Keratinocyte (primary cell): ENCODE results near the gene SLC22A31. TPM values are rescaled to one million over a fixed set of nuclear protein-coding genes. Genes with fewer than 3 reads are reported as not detected.

ENCODE experiments used
- DNase-seq: peaks from one replicate; pipeline ENCODE4 v3.0.0-alpha.2; 2011; ENCODE audit warnings: low read depth, missing footprints, low spot score
- FAIRE-seq: peaks from 2 replicates; lab custom pipeline; 2011; peaks lifted over from hg19 to GRCh38; lab: Jason Lieb, UNC
- H2AFZ ChIP-seq: 2 replicates; pipeline ENCODE4 v1.6.0; 2012; ENCODE audit warnings: low read length, control low read depth, inconsistent platforms; ENCODE audit not compliant: control insufficient read depth
- H3K27ac ChIP-seq: 2 replicates; pipeline ENCODE4 v1.5.1; 2011; ENCODE audit warnings: low read length; ENCODE audit not compliant: control insufficient read depth, insufficient read depth
- H3K27me3 ChIP-seq: 3 replicates; pipeline ENCODE4 v1.6.0; 2011; ENCODE audit warnings: low read length; ENCODE audit not compliant: control insufficient read depth, insufficient read depth; ENCODE audit errors: extremely low read depth
- H3K36me3 ChIP-seq, 2 experiments: 2 replicates in 1 of 2; 3 replicates in 1 of 2; pipeline ENCODE4 v1.5.1; 2011; ENCODE audit warnings: low read length in 2 of 2, mild to moderate bottlenecking in 1 of 2; ENCODE audit not compliant: control insufficient read depth in 2 of 2, insufficient read depth in 2 of 2; ENCODE audit errors: extremely low read depth in 1 of 2
- H3K4me1 ChIP-seq: 3 replicates; pipeline ENCODE4 v1.5.1; 2011; ENCODE audit warnings: low read length; ENCODE audit not compliant: control insufficient read depth, insufficient read depth; ENCODE audit errors: extremely low read depth
- H3K4me2 ChIP-seq: 3 replicates; pipeline ENCODE4 v1.6.0; 2011; ENCODE audit warnings: low read depth, low read length; ENCODE audit not compliant: control insufficient read depth, insufficient read depth; ENCODE audit errors: extremely low read depth
- H3K4me3 ChIP-seq, 3 experiments: fragments of 200-600 bp in 1 of 3; sonication (generic) in 1 of 3; 2 replicates in 2 of 3; 3 replicates in 1 of 3; pipeline ENCODE4 v1.5.1; 2011 to 2016; ENCODE audit warnings: low read length in 3 of 3, mild to moderate bottlenecking in 3 of 3, control low read depth in 2 of 3, inconsistent platforms in 1 of 3, low read depth in 1 of 3, mixed read lengths in 1 of 3, mixed run types in 1 of 3, moderate library complexity in 1 of 3; ENCODE audit not compliant: control insufficient read depth in 2 of 3, insufficient read depth in 2 of 3; ENCODE audit errors: extremely low read depth in 1 of 3
- H3K79me2 ChIP-seq: 2 replicates; pipeline ENCODE4 v1.6.0; 2012; ENCODE audit warnings: low read length; ENCODE audit not compliant: control insufficient read depth, insufficient read depth
- H3K9ac ChIP-seq: 3 replicates; pipeline ENCODE4 v1.6.0; 2011; ENCODE audit warnings: low read length; ENCODE audit not compliant: control insufficient read depth, insufficient read depth; ENCODE audit errors: extremely low read depth
- H3K9me1 ChIP-seq: 3 replicates; pipeline ENCODE4 v1.6.0; 2011; ENCODE audit warnings: low read length; ENCODE audit not compliant: control insufficient read depth, insufficient read depth; ENCODE audit errors: extremely low read depth
- H3K9me3 ChIP-seq: 2 replicates; pipeline ENCODE4 v1.5.1; 2012; ENCODE audit warnings: low read depth, low read length; ENCODE audit not compliant: control insufficient read depth
- H4K20me1 ChIP-seq: 3 replicates; pipeline ENCODE4 v1.6.0; 2011; ENCODE audit warnings: low read length; ENCODE audit not compliant: control insufficient read depth, insufficient read depth; ENCODE audit errors: extremely low read depth
- CTCF ChIP-seq, 3 experiments: IDR thresholded peaks in 1 of 3; conservative IDR thresholded peaks in 1 of 3; optimal IDR thresholded peaks in 1 of 3; 2 replicates in 2 of 3; 3 replicates in 1 of 3; pipeline versions ENCODE3 to v1.5.1; 2011; ENCODE audit warnings: low read length in 3 of 3, mild to moderate bottlenecking in 3 of 3, moderate library complexity in 2 of 3, control low read depth in 1 of 3, inconsistent platforms in 1 of 3; ENCODE audit not compliant: insufficient read depth in 2 of 3; ENCODE audit errors: extremely low read depth in 1 of 3
- EZH2 ChIP-seq: IDR thresholded peaks from one replicate; pipeline ENCODE4 v1.6.1; 2012; ENCODE audit warnings: inconsistent platforms, mild to moderate bottlenecking, low read length, moderate library complexity
- dilution Hi-C: fragments of 300-500 bp; cut with MboI; formaldehyde crosslinking; loops from one replicate; pipeline ENCODE4 v1.7.0; 2020; ENCODE audit warnings: low sequenced_read_pairs; ENCODE audit not compliant: extremely low pct_ligation_motif_present
- polyA plus RNA-seq, 5 experiments: library from polyadenylated mRNA; depleted of rRNA in 3 of 5; stranded (reverse) in 3 of 5; stranded (forward) in 1 of 5; unstranded in 1 of 5; fragments of >200 nt; gene quantifications; 1 replicate in 1 of 5; 2 replicates in 3 of 5; 3 replicates in 1 of 5; pipeline versions ENCODE4 v1.2.1 to v1.2.3, GENCODE V29; 2011 to 2012; ENCODE audit warnings: missing spikeins in 2 of 5, low read depth in 1 of 5, low replicate concordance in 1 of 5

Gene SLC22A31
- polyA plus RNA-seq, 1 donor (not counting 4 experiments of a cell fraction or from before 2014, with no cell fraction given) = not detected

DNA sequence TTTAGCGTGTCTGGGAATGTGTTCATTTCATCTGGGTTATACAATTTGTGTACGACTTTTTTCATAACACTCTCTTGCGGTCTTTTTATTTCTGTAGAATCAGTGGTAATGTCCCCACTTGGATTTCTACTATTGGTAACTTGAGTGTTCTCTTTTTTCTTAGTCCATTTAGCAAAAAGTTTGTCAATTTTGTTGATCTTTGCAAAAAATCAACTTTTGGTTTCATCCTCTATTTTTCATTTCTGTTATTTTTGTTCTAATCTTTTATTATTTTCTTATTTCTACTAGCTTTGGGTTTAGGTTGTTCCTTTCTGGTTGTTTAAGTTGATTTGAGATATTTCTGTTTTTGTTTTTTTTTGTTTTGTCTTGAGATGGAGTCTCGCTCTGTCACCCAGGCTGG is 7.7 kb upstream of the SLC22A31 start:
- Histone ChIP-seq H3K9me3 (no peaks in the 10 kb centered on the region), H3K27ac (no peak overlapping the region), H3K4me2 (no peak overlapping the region), H4K20me1 (no peaks in the 10 kb centered on the region), H3K36me3 (no peaks in the 10 kb centered on the region), H3K4me3 (no peak overlapping the region), H3K27me3 (peaks cover 2% of the 10 kb centered on the region), H3K79me2 (no peaks in the 10 kb centered on the region), H3K9ac (no peak overlapping the region), H2AFZ (no peak overlapping the region), H3K4me1 (no peaks in the 10 kb centered on the region), H3K9me1 (no peaks in the 10 kb centered on the region)
- DNase-seq (no peak), FAIRE-seq (no peak)
- TF ChIP-seq EZH2 = no peak
- TF ChIP-seq CTCF (optimal IDR thresholded peaks at IDR 0.05 in 1 of 3, IDR thresholded peaks at IDR 0.05 in 1 of 3, conservative IDR thresholded peaks at IDR 0.05 in 1 of 3; ENCODE audit: extremely low read depth in 1 of 3, insufficient read depth in 2 of 3, low read length in 3 of 3) = no peak
- dilution Hi-C loops = no loop called here

DNA sequence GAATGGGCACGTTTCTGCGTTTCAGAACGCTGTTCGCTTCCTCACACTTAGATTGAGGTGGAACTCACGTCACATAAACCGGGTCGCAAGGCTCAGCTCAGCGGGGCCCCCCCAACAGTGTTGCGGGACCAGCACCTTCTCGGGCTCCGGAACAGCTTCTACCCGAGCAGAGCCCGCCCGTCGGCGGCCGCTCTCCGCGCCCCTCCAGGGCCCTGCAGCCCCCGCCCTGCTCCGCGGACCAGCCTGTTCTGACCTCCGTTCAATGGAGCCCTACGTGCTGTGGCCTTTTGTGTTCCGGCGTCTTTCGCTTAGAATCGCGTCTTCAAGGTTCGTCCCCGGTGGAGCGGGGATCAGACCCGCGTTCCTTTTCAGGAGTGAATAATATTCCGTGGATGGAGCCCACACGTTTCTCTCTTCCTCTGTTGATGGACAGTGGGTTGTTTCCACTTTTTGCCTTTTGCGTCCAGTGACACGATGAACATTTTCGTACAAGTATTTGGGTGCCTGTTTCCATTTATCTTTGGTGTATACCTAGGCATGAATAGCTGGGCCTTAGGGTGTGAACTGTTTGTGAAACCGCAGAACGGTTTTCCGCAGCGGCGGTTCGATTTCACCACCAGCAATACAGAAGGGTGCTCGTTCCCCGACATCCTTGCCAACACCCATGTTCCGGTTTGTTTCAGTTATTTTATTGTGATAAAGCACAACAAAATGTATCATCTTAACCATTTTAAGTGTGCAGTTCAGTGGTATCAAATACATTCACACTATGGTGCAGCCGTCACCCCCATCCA is 2.3 kb upstream of the SLC22A31 start:
- Histone ChIP-seq H3K9me1 (no peaks in the 10 kb centered on the region), H3K9ac (no peak overlapping the region), H3K4me2 (peak overlapping the region; percentile 41), H3K27ac (no peak overlapping the region), H3K27me3 (peaks cover 35% of the 10 kb centered on the region), H3K4me3 (peak overlapping the region in 1 of 3 experiments; percentile 38), H3K9me3 (no peaks in the 10 kb centered on the region), H2AFZ (no peak overlapping the region), H3K36me3 (no peaks in the 10 kb centered on the region), H3K79me2 (no peaks in the 10 kb centered on the region), H4K20me1 (no peaks in the 10 kb centered on the region), H3K4me1 (no peaks in the 10 kb centered on the region)
- FAIRE-seq = no peak
- dilution Hi-C loops = no loop called here
- TF ChIP-seq CTCF (optimal IDR thresholded peaks at IDR 0.05 in 1 of 3, IDR thresholded peaks at IDR 0.05 in 1 of 3, conservative IDR thresholded peaks at IDR 0.05 in 1 of 3; ENCODE audit: extremely low read depth in 1 of 3, insufficient read depth in 2 of 3, low read length in 3 of 3) = no peak
- peak; percentile 21 for TF ChIP-seq EZH2
- DNase-seq = no peak
